ENCODE results near the gene FMN1. TPM values are rescaled to one million over a fixed set of nuclear protein-coding genes. Genes with fewer than 3 reads are reported as not detected.
A peak's percentile ranks its signal among the peaks of the same experiment; 100 is the strongest.

Gene FMN1
- total RNA-seq, 1 donor from 2014 or later: 4.3 TPM

- no peak for DNase-seq (ENCODE audit: low read depth)
- TF ChIP-seq CTCF (conservative IDR thresholded peaks at IDR 0.05; ENCODE audit: low read depth, low read length): no peak
- H3K4me3 ChIP-seq (ENCODE audit: low read depth, low read length): no peak overlapping the region
These were observed 37.0 kb downstream of the FMN1 start for GRCh38 chr15:33157371-33158037.

GRCh38 chr15:33155691-33156420 is 38.7 kb downstream of the FMN1 start:
- no peak for DNase-seq (ENCODE audit: low read depth)
- no peak overlapping the region for H3K4me3 ChIP-seq (ENCODE audit: low read depth, low read length)
- TF ChIP-seq CTCF (conservative IDR thresholded peaks at IDR 0.05; ENCODE audit: low read depth, low read length): no peak

- DNase-seq (ENCODE audit: low read depth): peak; percentile 92
- TF ChIP-seq CTCF (conservative IDR thresholded peaks at IDR 0.05; ENCODE audit: low read depth, low read length): no peak
- H3K4me3 ChIP-seq (ENCODE audit: low read depth, low read length): no peak overlapping the region
These were observed 40.0 kb downstream of the FMN1 start for GRCh38 chr15:33154351-33155166.

GRCh38 chr15:33153548-33153947 is 41.0 kb downstream of the FMN1 start:
- no peak for DNase-seq (ENCODE audit: low read depth)
- no peak for TF ChIP-seq CTCF (conservative IDR thresholded peaks at IDR 0.05; ENCODE audit: low read depth, low read length)
- H3K4me3 ChIP-seq (ENCODE audit: low read depth, low read length): no peak overlapping the region

- DNase-seq (ENCODE audit: low read depth): peak; percentile 46
- H3K4me3 ChIP-seq (ENCODE audit: low read depth, low read length): no peak overlapping the region
- TF ChIP-seq CTCF (conservative IDR thresholded peaks at IDR 0.05; ENCODE audit: low read depth, low read length): no peak
These were observed 41.9 kb downstream of the FMN1 start for GRCh38 chr15:33152502-33153109.

GRCh38 chr15:33150971-33151370 is 43.5 kb downstream of the FMN1 start:
- no peak for DNase-seq (ENCODE audit: low read depth)
- H3K4me3 ChIP-seq (ENCODE audit: low read depth, low read length): no peak overlapping the region
- TF ChIP-seq CTCF (conservative IDR thresholded peaks at IDR 0.05; ENCODE audit: low read depth, low read length): no peak
